HCT116 (cell line): ENCODE measurements around the gene NUAK2.

Source experiments
- CTCF ChIP-seq, 3 experiments: fragments of 200-600 bp in 1 of 3; sonication (generic) in 1 of 3; IDR thresholded peaks in 2 of 3; conservative IDR thresholded peaks in 1 of 3; 2 replicates each; pipeline ENCODE4 v1.5.1; 2012 to 2017; ENCODE audit warnings: low read depth in 2 of 3, low read length in 2 of 3, antibody characterized with exemption in 1 of 3, borderline replicate concordance in 1 of 3, control low read depth in 1 of 3, mild to moderate bottlenecking in 1 of 3, mixed read lengths in 1 of 3, mixed run types in 1 of 3, moderate library complexity in 1 of 3; ENCODE audit not compliant: insufficient read depth in 1 of 3
- EGR1 ChIP-seq: IDR thresholded peaks from 2 replicates; pipeline ENCODE4 v1.6.1; 2012; ENCODE audit warnings: low read depth
- EZH2 ChIP-seq: fragments of 200-600 bp; sonication (generic); IDR thresholded peaks from 2 replicates; pipeline ENCODE4 v1.6.1; 2017; ENCODE audit warnings: antibody characterized with exemption, mixed run types
- POLR2A ChIP-seq: IDR thresholded peaks from 2 replicates; pipeline ENCODE4 v1.7.0; 2011; ENCODE audit warnings: borderline replicate concordance; ENCODE audit not compliant: insufficient read depth, insufficient read length; ENCODE audit errors: extremely low read depth
- POLR2AphosphoS5 ChIP-seq: IDR thresholded peaks from 2 replicates; pipeline ENCODE4 v1.6.1; 2011; ENCODE audit warnings: mild to moderate bottlenecking, low read depth, low read length, moderate library complexity
- RAD21 ChIP-seq: IDR thresholded peaks from 2 replicates; pipeline ENCODE4 v1.6.1; 2012; ENCODE audit warnings: low read depth, mild to moderate bottlenecking
- REST ChIP-seq: IDR thresholded peaks from 2 replicates; pipeline ENCODE4 v1.6.1; 2012; ENCODE audit warnings: low read depth
- ZBTB33 ChIP-seq: IDR thresholded peaks from 2 replicates; pipeline ENCODE4 v1.6.1; 2011; ENCODE audit warnings: mild to moderate bottlenecking, low read length, moderate library complexity; ENCODE audit not compliant: insufficient replicate concordance; ENCODE audit errors: extremely low read depth

DNA sequence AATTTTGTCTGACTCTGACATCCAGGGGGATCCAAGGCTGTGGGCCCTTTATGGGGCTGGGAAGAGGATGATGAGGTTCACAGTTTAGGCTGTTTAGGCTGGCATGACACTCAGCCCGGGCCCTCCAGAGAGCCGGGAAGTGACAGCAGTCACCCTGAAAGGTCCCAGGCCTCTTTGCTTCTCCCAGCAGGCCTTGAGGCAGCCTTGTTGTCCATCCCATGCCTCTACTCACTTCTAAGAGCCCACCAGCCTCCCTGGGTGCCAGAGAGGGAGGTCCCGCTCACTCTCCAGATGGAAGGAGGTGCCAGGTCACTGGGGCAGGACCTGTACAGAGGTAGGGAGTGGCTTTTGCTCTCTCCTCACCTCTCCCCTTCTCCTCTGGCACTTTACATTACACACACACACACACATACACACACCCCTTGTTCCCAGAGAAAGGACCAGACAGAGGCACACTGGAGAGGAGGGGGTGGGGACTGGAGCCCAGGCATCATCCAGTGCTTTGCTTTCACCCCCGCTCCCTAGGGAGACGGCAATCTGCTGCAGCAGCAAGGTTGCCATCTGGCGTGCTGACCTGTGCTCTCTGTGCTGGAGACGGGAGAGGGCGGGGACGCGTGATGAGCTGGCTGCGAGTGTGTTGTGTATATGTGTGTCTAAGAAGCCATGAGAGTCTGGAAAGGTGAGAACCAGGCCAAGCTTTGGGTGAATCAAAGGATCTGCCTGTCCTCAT is 30.6 kb upstream of the NUAK2 start:
- no peak for TF ChIP-seq EGR1
- TF ChIP-seq POLR2AphosphoS5: no peak
- TF ChIP-seq CTCF (IDR thresholded peaks at IDR 0.05 in 2 of 3, conservative IDR thresholded peaks at IDR 0.05 in 1 of 3; ENCODE audit: borderline replicate concordance in 1 of 3, insufficient read depth in 1 of 3, low read depth in 2 of 3, low read length in 2 of 3): peak in 1 of 3 experiments; percentile 37; a peak in 1 of 6 replicates
- no peak for TF ChIP-seq ZBTB33
- peak; percentile 30; the same call in 1 of the 2 replicates for TF ChIP-seq RAD21
- no peak for TF ChIP-seq REST
- TF ChIP-seq EZH2: no peak
- TF ChIP-seq POLR2A: no peak
